ENCODE data around the gene ALDH2.
A peak's percentile ranks its signal among the peaks of the same experiment; 100 is the strongest.
"Not testable (repeated sequence)": the region's sequence is repeated elsewhere in the genome, so short reads cannot be mapped to it uniquely, and the experiment has no call there.

Gene ALDH2

DNA sequence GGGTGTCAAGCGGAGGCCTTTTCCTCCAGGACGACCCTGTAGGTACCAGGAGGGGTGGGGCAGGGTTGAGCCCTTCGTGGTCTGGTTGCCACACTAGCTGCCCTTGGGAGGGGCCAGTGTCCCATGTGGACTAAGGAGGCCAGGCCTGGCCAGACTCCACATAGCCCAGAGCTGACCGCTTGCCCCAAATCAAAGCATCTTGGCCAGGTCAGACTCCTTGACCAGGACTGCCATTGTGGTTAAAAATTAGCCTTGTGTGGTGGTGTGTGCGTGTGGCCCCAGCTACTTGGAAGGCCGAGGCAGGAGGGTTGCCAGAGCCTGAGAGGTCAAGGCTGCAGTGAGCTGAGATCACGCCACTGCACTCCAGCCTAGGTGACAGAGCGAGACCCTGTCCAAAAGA lies 24.8 kb downstream of the ALDH2 start:
- DNase-seq, result no peak

DNA sequence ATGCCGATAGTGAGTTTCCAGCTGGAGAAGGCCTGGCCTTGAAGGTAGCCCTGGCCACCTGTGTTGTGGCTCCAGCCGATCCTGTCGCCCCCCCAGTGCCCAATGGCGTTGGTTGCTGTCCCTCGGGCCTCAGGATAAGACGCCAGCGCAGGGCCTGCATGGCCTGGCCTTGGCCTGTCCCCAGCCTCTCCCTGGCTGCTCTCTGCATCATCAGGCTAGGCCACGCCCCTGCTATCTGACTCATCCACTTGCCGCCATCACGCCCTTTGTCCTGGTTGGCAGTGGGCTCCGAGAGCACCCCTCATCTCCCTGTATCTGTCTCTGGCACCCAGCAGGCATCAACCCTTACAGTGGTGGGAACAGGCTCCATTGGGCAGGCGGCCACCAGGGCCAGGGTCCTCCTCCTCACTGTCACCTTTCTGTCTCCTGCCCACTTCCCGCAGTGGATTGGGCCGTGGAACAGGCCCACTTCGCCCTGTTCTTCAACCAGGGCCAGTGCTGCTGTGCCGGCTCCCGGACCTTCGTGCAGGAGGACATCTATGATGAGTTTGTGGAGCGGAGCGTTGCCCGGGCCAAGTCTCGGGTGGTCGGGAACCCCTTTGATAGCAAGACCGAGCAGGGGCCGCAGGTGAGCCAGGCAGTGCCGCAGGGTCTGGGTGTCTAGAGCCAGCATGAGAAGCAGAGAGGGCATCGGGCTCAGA lies 25.6 kb downstream of the ALDH2 start:
- no peak for DNase-seq

DNA sequence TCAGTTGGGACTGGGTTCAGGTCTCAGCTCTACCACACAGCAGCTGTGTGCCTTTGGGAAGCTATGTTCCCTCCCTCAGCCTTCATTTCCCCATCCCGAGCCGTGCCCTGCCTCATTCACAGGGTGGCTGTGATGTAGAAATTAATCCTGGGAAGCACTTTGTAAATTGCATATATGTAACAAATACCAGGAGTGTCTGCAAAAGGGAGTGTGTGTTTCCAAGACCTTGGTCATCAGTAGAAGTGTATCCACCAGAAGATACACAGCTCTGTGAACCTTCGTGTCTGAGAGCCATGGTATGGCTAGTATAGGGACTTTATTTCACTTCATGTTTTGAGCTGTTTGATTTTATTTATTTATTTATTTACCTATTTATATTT lies 26.1 kb downstream of the ALDH2 start:
- DNase-seq, result no peak

DNA sequence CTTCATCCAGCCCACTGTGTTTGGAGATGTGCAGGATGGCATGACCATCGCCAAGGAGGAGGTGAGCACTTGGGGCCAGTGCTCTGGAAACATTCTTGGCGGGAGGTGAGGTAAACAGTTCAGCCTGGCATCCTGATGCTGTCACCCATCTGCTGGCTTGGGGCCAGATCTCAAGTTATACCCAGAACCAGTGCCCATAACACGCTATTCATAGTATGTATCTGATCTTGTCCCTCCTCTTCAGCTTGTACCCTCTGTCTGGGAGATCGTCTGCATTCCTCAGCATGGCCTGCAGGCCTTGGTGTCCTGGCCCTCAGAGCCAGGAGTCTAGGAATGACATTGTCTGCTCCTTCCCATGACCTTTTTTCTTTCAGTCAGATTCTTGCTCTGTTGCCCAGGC lies 31.4 kb downstream of the ALDH2 start:
- no peak for DNase-seq

DNA sequence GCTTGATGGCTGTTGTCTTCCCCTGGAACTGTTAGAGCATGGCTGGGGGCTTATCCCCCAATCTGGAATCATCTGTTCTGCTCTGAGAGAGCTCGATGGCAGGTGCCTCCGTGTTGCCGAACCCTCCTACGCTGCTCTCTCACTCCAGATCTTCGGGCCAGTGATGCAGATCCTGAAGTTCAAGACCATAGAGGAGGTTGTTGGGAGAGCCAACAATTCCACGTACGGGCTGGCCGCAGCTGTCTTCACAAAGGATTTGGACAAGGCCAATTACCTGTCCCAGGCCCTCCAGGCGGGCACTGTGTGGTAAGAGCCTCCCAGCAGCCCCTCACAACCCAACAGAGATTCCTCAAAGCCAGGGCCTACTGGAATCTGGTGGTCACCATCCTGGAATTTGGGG lies 33.0 kb downstream of the ALDH2 start:
- DNase-seq, result no peak

- DNase-seq, result no peak
Observed at GRCh38 chr12:111803038-111803626, 36.4 kb downstream of the ALDH2 start.

DNA sequence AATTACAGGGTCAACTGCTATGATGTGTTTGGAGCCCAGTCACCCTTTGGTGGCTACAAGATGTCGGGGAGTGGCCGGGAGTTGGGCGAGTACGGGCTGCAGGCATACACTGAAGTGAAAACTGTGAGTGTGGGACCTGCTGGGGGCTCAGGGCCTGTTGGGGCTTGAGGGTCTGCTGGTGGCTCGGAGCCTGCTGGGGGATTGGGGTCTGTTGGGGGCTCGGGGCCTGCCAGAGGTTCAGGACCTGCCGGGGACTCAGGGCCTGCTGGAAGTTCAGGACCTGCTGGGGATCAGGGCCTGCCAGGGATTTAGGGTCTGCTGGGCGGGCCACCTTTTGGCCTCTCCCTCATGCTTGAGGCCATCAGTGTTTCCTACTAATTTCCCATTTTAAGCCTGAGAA lies 37.1 kb downstream of the ALDH2 start:
- no peak for DNase-seq

GRCh38 chr12:111806304-111806703 lies 39.6 kb downstream of the ALDH2 start:
- no peak for DNase-seq

GRCh38 chr12:111807232-111807631 lies 40.5 kb downstream of the ALDH2 start:
- no peak for DNase-seq

- DNase-seq, result peak; percentile 50
Observed at GRCh38 chr12:111812881-111813741, 46.4 kb downstream of the ALDH2 start.

DNA sequence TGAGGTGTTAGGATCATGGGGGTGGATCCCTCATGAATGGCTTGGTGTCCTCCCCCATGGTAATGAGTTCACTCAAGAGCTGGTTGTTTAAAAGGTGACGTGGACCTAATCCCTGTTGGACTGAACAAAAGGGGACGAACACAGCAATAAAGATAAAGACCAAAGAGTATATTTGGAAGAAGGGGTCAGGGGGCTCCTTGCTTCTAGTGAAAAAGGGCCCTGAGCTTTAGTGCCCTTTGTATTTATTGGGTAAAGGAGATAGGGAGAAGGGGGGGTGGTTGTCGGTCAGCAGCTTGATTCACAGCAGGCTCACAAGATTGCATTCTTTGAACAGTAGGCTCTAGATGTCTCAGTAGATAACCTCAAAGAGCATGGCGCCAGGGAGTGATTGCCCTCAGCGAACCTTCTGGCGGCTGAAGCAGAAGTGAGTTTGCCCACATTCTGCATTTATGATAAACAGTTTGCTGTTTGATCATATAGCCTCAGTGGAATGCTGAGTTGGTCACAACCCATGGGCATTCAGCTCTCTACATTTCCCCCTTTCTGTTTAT lies 49.4 kb downstream of the ALDH2 start:
- DNase-seq, result no peak

DNA sequence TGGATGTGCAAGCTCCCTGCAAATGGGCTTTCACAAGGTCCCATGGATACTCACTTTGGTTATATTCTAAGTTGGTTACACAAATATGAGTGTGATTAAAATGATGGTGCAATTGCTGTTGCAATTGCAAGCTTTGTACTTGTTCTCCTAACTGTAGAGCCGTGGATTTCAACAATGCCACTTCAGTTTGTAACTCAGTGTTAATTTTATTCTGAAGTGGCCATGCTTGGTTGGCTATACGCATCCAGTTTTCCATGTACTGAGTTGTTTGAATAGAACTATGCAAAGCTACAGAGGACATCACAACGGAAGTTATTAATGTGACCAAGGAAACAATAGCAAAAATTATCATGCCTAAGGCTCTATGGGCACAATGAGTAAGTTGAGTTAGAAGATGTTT lies 50.2 kb downstream of the ALDH2 start:
- DNase-seq, result not testable (repeated sequence)

DNA sequence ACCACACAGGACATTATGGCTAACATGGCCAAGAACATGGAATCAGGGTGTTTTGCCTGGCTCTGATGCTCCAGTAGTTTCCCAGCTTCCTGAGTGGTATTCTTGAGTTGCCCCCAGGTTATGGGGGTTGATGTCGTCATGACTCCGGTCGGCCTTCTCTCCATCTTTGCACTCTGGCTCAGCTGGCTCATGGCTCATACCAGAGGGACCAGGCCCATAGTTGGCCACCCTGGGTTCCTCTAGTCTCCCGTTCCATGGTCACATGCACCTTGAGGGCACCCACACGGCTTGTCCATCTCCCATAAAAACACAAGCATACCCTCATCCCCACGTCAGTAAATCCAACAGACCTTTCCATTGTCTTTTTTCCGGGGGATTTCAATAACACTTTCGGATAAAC lies 51.6 kb downstream of the ALDH2 start:
- DNase-seq, result no peak

DNA sequence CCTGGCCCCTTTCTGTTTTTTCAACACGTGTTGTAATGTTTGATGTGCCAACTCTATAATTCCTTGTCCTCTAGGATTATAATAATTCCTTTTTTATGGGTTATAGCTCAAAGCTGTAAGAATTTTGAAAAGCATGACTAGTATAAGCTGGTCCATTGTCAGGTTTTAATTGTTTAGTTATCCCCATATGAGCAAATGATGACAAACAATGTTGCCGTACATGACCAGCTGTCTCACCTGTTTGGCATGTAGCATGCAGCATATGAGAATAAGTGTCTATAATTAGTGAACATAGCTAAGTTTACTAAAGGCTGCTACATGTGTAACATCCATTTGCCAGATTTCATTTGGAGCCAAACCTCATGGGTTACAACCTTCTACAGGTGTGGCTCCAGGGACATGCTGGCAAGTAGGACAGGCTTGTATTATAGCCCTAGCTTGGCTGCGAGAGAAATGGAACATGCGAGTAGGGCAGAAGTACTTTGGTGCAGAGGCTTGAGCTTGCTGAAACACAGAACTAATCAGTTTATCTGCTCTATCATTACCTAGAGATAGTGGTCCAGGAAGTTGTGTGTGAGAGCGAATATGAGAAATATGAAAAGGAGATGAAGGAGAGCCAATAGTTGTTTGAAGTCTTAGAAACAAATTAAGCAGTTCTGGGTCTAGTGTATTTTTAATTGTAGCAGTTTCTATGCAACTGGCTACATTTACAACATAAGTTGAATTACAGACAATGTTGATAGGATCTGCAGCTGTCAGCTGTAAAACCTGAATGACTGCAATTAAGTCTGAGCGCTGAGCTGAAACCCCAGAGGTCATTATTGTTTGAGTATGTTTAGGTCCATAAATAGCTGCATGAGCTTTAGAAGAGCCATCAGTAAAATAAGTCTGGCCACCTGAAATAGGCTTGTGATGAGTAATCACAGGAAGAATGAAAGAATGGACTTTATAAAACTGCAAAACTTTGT lies 52.7 kb downstream of the ALDH2 start:
- no peak for DNase-seq

GRCh38 chr12:111820828-111821227 lies 54.1 kb downstream of the ALDH2 start:
- DNase-seq, result not testable (repeated sequence)

- DNase-seq, result no peak
Observed at GRCh38 chr12:111822886-111823285, 56.2 kb downstream of the ALDH2 start.

DNA sequence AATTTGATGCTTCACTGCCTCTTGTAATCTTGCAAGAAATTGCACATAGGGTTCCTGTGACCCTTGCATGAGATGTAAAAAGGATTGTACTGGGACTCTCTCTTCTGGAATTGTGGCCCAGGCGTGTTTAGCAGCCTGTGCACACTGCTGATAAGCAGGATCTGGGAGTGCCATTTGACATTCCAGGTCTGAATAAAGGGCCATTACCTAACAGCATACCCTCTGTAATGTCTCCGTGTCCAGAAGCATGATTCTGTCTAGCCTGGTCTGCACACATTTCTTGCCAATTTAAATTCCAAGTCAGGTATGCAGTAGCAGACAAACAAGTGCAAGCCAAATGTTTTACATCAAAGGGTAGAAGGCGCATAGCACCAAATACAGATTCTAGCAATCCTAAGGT lies 57.2 kb downstream of the ALDH2 start:
- no peak for DNase-seq

GRCh38 chr12:111824312-111824711 lies 57.6 kb downstream of the ALDH2 start:
- DNase-seq, result not testable (repeated sequence)

- no peak for DNase-seq
Observed at GRCh38 chr12:111825509-111825908, 58.8 kb downstream of the ALDH2 start.

DNA sequence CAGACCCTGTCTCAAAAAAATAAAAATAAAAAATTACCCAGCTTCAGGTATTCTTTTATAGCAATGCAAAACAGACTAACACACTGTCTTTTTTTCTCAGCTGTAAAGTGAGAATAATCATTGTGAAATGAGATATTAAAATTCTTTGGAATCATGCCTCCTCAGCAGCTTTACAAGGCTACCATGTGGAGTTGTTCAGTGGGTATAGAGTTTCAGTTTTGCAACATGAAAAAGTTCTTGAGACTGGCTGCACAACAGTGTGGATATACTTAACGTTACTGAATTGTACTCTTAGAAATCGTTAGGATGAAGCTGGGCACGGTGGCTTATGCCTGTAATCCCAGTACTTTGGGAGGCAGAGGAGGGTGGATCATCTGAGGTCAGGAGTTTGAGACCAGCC lies 59.6 kb downstream of the ALDH2 start:
- DNase-seq, result no peak

GRCh38 chr12:111826992-111827391 lies 60.3 kb downstream of the ALDH2 start:
- DNase-seq, result no peak

DNA sequence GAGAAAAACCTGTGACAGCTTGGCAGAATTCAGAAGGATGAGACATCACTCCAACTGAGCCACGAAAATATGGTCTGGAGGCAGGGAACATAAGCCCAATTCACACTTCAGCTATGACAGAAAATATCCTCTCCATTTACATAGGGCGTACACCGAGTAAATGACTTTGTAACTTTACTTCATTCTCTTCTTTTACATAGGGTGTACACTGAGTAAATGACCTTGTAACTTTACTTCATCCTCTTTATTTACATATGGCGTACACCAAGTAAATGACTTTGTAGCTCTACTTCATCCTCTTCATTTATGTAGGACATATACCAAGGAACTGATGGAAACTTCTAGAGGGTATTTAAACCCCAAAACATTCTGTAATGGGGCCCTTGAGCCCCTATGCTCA lies 61.2 kb downstream of the ALDH2 start:
- no peak for DNase-seq

Measured in activated CD4-positive, alpha-beta T cell treated with anti-CD3 and anti-CD28 coated beads, Interleukin-2, amount 50 U/mL, for 1 hour (primary cell).